IMR-90 (cell line): Measurements from ENCODE around the gene SERPINA10. TPM values are rescaled to one million over a fixed set of nuclear protein-coding genes. Genes with fewer than 3 reads are reported as not detected.

Experiments used
- ATAC-seq: fragments of 200-7000 bp; cut with Tn5 transposase; 2 replicates; pipeline ENCODE4 v1.9.1; 2020; ENCODE audit warnings: low read depth, mild to moderate bottlenecking, moderate library complexity
- BruUV-seq: library from RNA; stranded (reverse); fragments of 400-500 nt; replicated peaks from 2 replicates; lab custom pipeline; 2021; lab: Mats Ljungman, UMichigan
- CTCF ChIA-PET: fragments of 300-600 bp; formaldehyde crosslinking; extraction: SDS; loops from one replicate; lab custom pipeline; 2021; ENCODE audit warnings: antibody characterized with exemption; lab: Yijun Ruan, JAX
- POLR2A ChIA-PET: fragments of 300-600 bp; sonication (Branson Sonifier 250); formaldehyde crosslinking; loops from one replicate; lab custom pipeline; 2022; ENCODE audit warnings: antibody characterized with exemption; ENCODE audit not compliant: unreplicated experiment; lab: Charles Lee
- DNase-seq: peaks from one replicate; pipeline ENCODE4 v3.0.0; 2013
- H2AFZ ChIP-seq: replicated peaks from 2 replicates; pipeline ENCODE3; 2013; ENCODE audit warnings: low read length, mild to moderate bottlenecking; ENCODE audit not compliant: poor library complexity
- H2AK5ac ChIP-seq: 2 replicates; pipeline ENCODE4 v1.6.1; 2013; ENCODE audit warnings: low read depth, low read length, inconsistent platforms
- H2AK9ac ChIP-seq: replicated peaks from 2 replicates; pipeline ENCODE3; 2013; ENCODE audit warnings: mild to moderate bottlenecking, low read depth, low read length, moderate library complexity; ENCODE audit not compliant: poor library complexity
- H2BK120ac ChIP-seq: 2 replicates; pipeline ENCODE4 v1.6.1; 2013; ENCODE audit warnings: low read depth, low read length, inconsistent platforms
- H2BK15ac ChIP-seq: 3 replicates; pipeline ENCODE4 v1.6.1; 2013; ENCODE audit warnings: low read depth, low read length, inconsistent platforms
- H2BK20ac ChIP-seq: 2 replicates; pipeline ENCODE4 v1.6.1; 2013; ENCODE audit warnings: low read depth, mild to moderate bottlenecking, inconsistent platforms, low read length, moderate library complexity
- H2BK5ac ChIP-seq: 2 replicates; pipeline ENCODE4 v1.6.1; 2013; ENCODE audit warnings: mild to moderate bottlenecking, low read depth, low read length, inconsistent platforms; ENCODE audit not compliant: poor library complexity, severe bottlenecking
- H3K14ac ChIP-seq: replicated peaks from 2 replicates; pipeline ENCODE4 v1.6.1; 2013; ENCODE audit warnings: low read depth, low read length, inconsistent platforms
- H3K18ac ChIP-seq: 2 replicates; pipeline ENCODE4 v1.6.1; 2013; ENCODE audit warnings: low read depth, low read length, control low read depth
- H3K23ac ChIP-seq: 2 replicates; pipeline ENCODE4 v1.6.1; 2013; ENCODE audit warnings: low read depth, low read length, inconsistent platforms
- H3K27ac ChIP-seq: 2 replicates; pipeline ENCODE4 v1.5.1; 2013; ENCODE audit warnings: mild to moderate bottlenecking, control low read depth, low read length; ENCODE audit not compliant: insufficient read depth
- H3K27me3 ChIP-seq: 2 replicates; pipeline ENCODE4 v1.6.1; 2013; ENCODE audit warnings: low read length; ENCODE audit not compliant: control insufficient read depth, insufficient read depth
- H3K36me3 ChIP-seq: 2 replicates; pipeline ENCODE4 v1.6.1; 2013; ENCODE audit warnings: low read length, mixed read lengths; ENCODE audit not compliant: control insufficient read depth, insufficient read depth
- H3K4ac ChIP-seq: 2 replicates; pipeline ENCODE4 v1.6.1; 2013; ENCODE audit warnings: low read depth, low read length, inconsistent platforms
- H3K4me1 ChIP-seq: 2 replicates; pipeline ENCODE4 v1.6.1; 2013; ENCODE audit warnings: low read length, mixed read lengths; ENCODE audit not compliant: control insufficient read depth, insufficient read depth
- H3K4me2 ChIP-seq: 2 replicates; pipeline ENCODE4 v1.6.1; 2013; ENCODE audit warnings: low read depth, mild to moderate bottlenecking, control low read depth, low read length, moderate library complexity
- H3K4me3 ChIP-seq: 2 replicates; pipeline ENCODE4 v1.5.1; 2013; ENCODE audit warnings: low read depth, mild to moderate bottlenecking, control low read depth, low read length, moderate library complexity; ENCODE audit not compliant: insufficient read depth
- H3K56ac ChIP-seq: 2 replicates; pipeline ENCODE4 v1.6.1; 2013; ENCODE audit warnings: low read length, inconsistent platforms; ENCODE audit not compliant: insufficient read depth; ENCODE audit errors: extremely low read depth
- H3K79me1 ChIP-seq, 2 experiments: 2 replicates each; pipeline ENCODE4 v1.6.1; 2013; ENCODE audit warnings: low read length in 2 of 2, inconsistent platforms in 1 of 2, low read depth in 1 of 2
- H3K9ac ChIP-seq: 2 replicates; pipeline ENCODE4 v1.6.1; 2013; ENCODE audit warnings: low read depth, low read length, control low read depth
- H3K9me1 ChIP-seq: 2 replicates; pipeline ENCODE4 v1.6.1; 2013; ENCODE audit warnings: low read length, inconsistent platforms; ENCODE audit not compliant: insufficient read depth
- H3K9me3 ChIP-seq: 2 replicates; pipeline ENCODE4 v1.6.1; 2013; ENCODE audit warnings: low read length; ENCODE audit not compliant: control insufficient read depth, insufficient read depth
- H4K20me1 ChIP-seq: 2 replicates; pipeline ENCODE4 v1.6.1; 2013; ENCODE audit warnings: low read length, inconsistent platforms; ENCODE audit not compliant: insufficient read depth
- H4K5ac ChIP-seq: 2 replicates; pipeline ENCODE4 v1.6.1; 2013; ENCODE audit warnings: mild to moderate bottlenecking, low read depth, low read length, control low read depth
- H4K8ac ChIP-seq, 2 experiments: 2 replicates each; pipeline ENCODE4 v1.6.1; 2013; ENCODE audit warnings: low read depth in 2 of 2, low read length in 2 of 2, control low read depth in 1 of 2, inconsistent platforms in 1 of 2
- H4K91ac ChIP-seq: 2 replicates; pipeline ENCODE4 v1.6.1; 2013; ENCODE audit warnings: low read depth, low read length, inconsistent platforms; ENCODE audit not compliant: insufficient read depth
- BHLHE40 ChIP-seq: fragments of 150-350 bp; IDR thresholded peaks from 2 replicates; pipeline ENCODE4 v1.6.1; 2016; ENCODE audit warnings: mild to moderate bottlenecking, low read depth, low read length
- MXI1 ChIP-seq: IDR thresholded peaks from 2 replicates; pipeline ENCODE4 v1.6.1; 2012; ENCODE audit warnings: low read depth, mild to moderate bottlenecking, low read length, moderate library complexity, borderline replicate concordance
- RFX5 ChIP-seq: IDR thresholded peaks from 2 replicates; pipeline ENCODE4 v1.8.0; 2012; ENCODE audit warnings: low read depth, mild to moderate bottlenecking, low read length, moderate library complexity
- SMC3 ChIP-seq: fragments of 150-350 bp; IDR thresholded peaks from 2 replicates; pipeline ENCODE4 v1.6.1; 2016; ENCODE audit warnings: low read depth, mild to moderate bottlenecking, antibody characterized with exemption, low read length, moderate library complexity
- USF2 ChIP-seq: fragments of 150-350 bp; IDR thresholded peaks from 2 replicates; pipeline ENCODE4 v1.6.1; 2017; ENCODE audit warnings: mild to moderate bottlenecking, antibody characterized with exemption, low read length, low read depth
- WGBS, 2 experiments: methylation state at CpG; one replicate each; pipeline versions ENCODE4 v1.1.5 to v1.1.7; 2013; ENCODE audit warnings: missing lambda C conversion rate in 2 of 2; ENCODE audit not compliant: insufficient read length in 1 of 2; ENCODE audit errors: extremely low coverage in 2 of 2; 5-methylcytosine and 5-hydroxymethylcytosine counted together
- dilution Hi-C: fragments of 300-500 bp; cut with HindIII; formaldehyde crosslinking; loops from one replicate; pipeline ENCODE4 v1.14.3; 2018; ENCODE audit warnings: low sequenced_read_pairs; ENCODE audit not compliant: unreplicated experiment
- in situ Hi-C: fragments of 300-500 bp; cut with MboI; formaldehyde crosslinking; loops from 3 replicates; pipeline ENCODE4 v1.14.3; 2019; ENCODE audit warnings: low sequenced_read_pairs, inconsistent platforms, mixed read lengths
- intact Hi-C: fragments of 100-400 bp; cut with micrococcal nuclease; formaldehyde crosslinking; loops from 2 replicates; pipeline ENCODE4 v1.10.0; 2022
- polyA plus RNA-seq, 3 experiments: library from polyadenylated mRNA; depleted of rRNA; stranded (reverse); fragments of >200 nt; gene quantifications; 2 replicates each; pipeline ENCODE4 v1.2.3, GENCODE V29; 2012; ENCODE audit warnings: low replicate concordance in 1 of 3
- total RNA-seq: library from RNA; depleted of rRNA; stranded (reverse); fragments of >200 nt; gene quantifications from 2 replicates; pipeline ENCODE4 v1.2.3, GENCODE V29; 2012
- TF ChIP-seq, protein P1 (sequence below): fragments of 150-350 bp; IDR thresholded peaks from 2 replicates; pipeline ENCODE4 v1.6.1; 2016; ENCODE audit warnings: low read depth, mild to moderate bottlenecking, low read length, moderate library complexity, borderline replicate concordance

SERPINA10 gene
- total and polyA plus RNA-seq, 2 of the 4 experiments (the other 2 are of a cell fraction), result not detected

- no peak overlapping the region for H2AK9ac ChIP-seq
- CTCF ChIA-PET, result no interaction called here
- H2AK5ac ChIP-seq, result no peak overlapping the region
- in situ Hi-C loops, result no loop called here
- H4K8ac ChIP-seq, result no peak overlapping the region
- H2BK120ac ChIP-seq, result no peak overlapping the region
- no peak for TF ChIP-seq USF2
- no peak for TF ChIP-seq RFX5
- TF ChIP-seq, protein P1, sequence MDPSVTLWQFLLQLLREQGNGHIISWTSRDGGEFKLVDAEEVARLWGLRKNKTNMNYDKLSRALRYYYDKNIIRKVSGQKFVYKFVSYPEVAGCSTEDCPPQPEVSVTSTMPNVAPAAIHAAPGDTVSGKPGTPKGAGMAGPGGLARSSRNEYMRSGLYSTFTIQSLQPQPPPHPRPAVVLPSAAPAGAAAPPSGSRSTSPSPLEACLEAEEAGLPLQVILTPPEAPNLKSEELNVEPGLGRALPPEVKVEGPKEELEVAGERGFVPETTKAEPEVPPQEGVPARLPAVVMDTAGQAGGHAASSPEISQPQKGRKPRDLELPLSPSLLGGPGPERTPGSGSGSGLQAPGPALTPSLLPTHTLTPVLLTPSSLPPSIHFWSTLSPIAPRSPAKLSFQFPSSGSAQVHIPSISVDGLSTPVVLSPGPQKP, result no peak
- no peak for TF ChIP-seq SMC3
- no peak for TF ChIP-seq BHLHE40
- no peak for TF ChIP-seq MXI1
- dilution Hi-C loops, result no loop called here
- DNase-seq (no peak), ATAC-seq (no peak)
- H3K27ac ChIP-seq, result no peak overlapping the region
- H3K4me1 ChIP-seq, result no peaks in the 10 kb centered on the region
- H4K5ac ChIP-seq, result no peak overlapping the region
- no peak overlapping the region for H4K91ac ChIP-seq
- no peak overlapping the region for H2BK5ac ChIP-seq
- H3K36me3 ChIP-seq, result no peaks in the 10 kb centered on the region
- H3K27me3 ChIP-seq, result no peaks in the 10 kb centered on the region
- H2BK15ac ChIP-seq, result no peak overlapping the region
- H4K20me1 ChIP-seq, result no peaks in the 10 kb centered on the region; the same call in 1 of the 2 replicates
- no peak overlapping the region for H3K18ac ChIP-seq
- no peak overlapping the region for H2AFZ ChIP-seq
- H3K9me1 ChIP-seq, result no peaks in the 10 kb centered on the region
- POLR2A ChIA-PET, result no interaction called here
- peaks cover 4% of the 10 kb centered on the region; the same call in 1 of the 2 replicates for H3K9me3 ChIP-seq
- H3K23ac ChIP-seq, result no peak overlapping the region
- H3K56ac ChIP-seq, result no peak overlapping the region
- no peak overlapping the region for H3K4ac ChIP-seq
- H3K14ac ChIP-seq, result no peak overlapping the region
- H2BK20ac ChIP-seq, result no peak overlapping the region
- 70% methylated on average over 2 of the region's 15 CpGs; no CpG with 5 or more reads in 1 of the 2 experiments for WGBS, 2 experiments
- BruUV-seq, result no TSS peak
- H3K79me1 ChIP-seq, result no peaks in the 10 kb centered on the region
- H3K4me3 ChIP-seq, result no peak overlapping the region
- H3K4me2 ChIP-seq, result no peak overlapping the region
- intact Hi-C loops, result no loop called here
- no peak overlapping the region for H3K9ac ChIP-seq
Observed at GRCh38 chr14:94291906-94292525, 1.1 kb downstream of the SERPINA10 start.
